Mesothelial cell of epicardium (in vitro differentiated cells): ENCODE data around the gene HSPH1. TPM values are rescaled to one million over a fixed set of nuclear protein-coding genes. Genes with fewer than 3 reads are reported as not detected.

ENCODE experiments used
- DNase-seq, 2 experiments: peaks; one replicate each; pipeline ENCODE4 v3.0.0; 2021; ENCODE audit warnings: low spot score in 2 of 2; ENCODE audit not compliant: unreplicated experiment in 2 of 2
- H3K27ac Mint-ChIP-seq: 2 replicates; pipeline ENCODE4 v1.8.0; 2021; ENCODE audit warnings: mixed read lengths
- H3K27me3 Mint-ChIP-seq: 2 replicates; pipeline ENCODE4 v1.8.0; 2021; ENCODE audit warnings: low read depth, mixed read lengths
- H3K36me3 Mint-ChIP-seq: 2 replicates; pipeline ENCODE4 v1.8.0; 2021; ENCODE audit warnings: mixed read lengths
- H3K4me1 Mint-ChIP-seq: 2 replicates; pipeline ENCODE4 v1.8.0; 2021; ENCODE audit warnings: mixed read lengths
- H3K4me3 Mint-ChIP-seq: 2 replicates; pipeline ENCODE4 v1.8.0; 2021; ENCODE audit warnings: mild to moderate bottlenecking, moderate library complexity, mixed read lengths
- H3K9me3 Mint-ChIP-seq: 2 replicates; pipeline ENCODE4 v1.8.0; 2021; ENCODE audit warnings: mixed read lengths
- total RNA-seq: library from RNA; stranded (reverse); gene quantifications from 3 replicates; pipeline ENCODE4 v1.2.1, GENCODE V29; 2021
- TF ChIP-seq, protein P1 (sequence below): fragments of 200-600 bp; sonication (generic); IDR thresholded peaks from one replicate; pipeline ENCODE4 v1.5.0; 2021; ENCODE audit warnings: antibody characterized with exemption; ENCODE audit not compliant: unreplicated experiment

The HSPH1 gene
- total RNA-seq, 1 donor from 2014 or later: 75.1 TPM

DNA sequence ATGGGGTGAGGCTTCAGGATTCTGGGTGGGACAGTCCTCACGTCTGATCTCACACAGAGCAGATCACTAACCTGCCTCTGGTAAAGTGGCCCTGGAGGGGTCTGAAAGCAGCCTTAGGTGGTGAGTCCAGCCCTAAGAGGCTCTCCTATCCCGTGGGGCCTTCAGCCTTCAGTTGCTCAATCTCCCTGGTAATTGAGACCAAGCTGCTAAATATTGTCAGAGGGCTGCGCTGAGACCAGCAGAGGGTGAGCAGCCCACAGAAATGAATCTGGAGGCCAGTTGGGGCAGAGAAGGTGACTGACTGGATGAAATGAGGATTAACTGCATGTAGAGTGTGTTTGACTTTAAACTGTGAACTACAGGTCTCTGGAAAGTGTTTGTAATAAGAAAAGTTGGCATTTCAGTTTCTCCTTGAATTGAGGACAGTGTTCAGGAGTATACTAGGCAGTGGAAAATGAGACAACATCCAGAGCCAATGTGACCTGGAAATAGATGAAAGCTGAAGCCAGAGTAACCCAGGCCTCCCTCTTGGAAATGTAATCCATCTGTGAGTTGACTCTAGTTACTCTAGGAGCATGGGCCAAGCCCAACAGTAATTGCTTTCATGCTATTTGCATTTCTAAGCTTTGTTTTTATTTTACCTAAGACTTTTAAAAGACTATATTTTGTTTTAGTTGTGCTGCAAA, 14.3 kb upstream of the HSPH1 start:
- no peaks in the 10 kb centered on the region for H3K36me3 Mint-ChIP-seq
- no peak for DNase-seq
- H3K27me3 Mint-ChIP-seq: no peaks in the 10 kb centered on the region
- H3K27ac Mint-ChIP-seq: peak overlapping the region; percentile 62
- H3K9me3 Mint-ChIP-seq: peaks cover 3% of the 10 kb centered on the region
- no peak overlapping the region for H3K4me3 Mint-ChIP-seq
- peaks cover 36% of the 10 kb centered on the region for H3K4me1 Mint-ChIP-seq
- TF ChIP-seq, protein P1, sequence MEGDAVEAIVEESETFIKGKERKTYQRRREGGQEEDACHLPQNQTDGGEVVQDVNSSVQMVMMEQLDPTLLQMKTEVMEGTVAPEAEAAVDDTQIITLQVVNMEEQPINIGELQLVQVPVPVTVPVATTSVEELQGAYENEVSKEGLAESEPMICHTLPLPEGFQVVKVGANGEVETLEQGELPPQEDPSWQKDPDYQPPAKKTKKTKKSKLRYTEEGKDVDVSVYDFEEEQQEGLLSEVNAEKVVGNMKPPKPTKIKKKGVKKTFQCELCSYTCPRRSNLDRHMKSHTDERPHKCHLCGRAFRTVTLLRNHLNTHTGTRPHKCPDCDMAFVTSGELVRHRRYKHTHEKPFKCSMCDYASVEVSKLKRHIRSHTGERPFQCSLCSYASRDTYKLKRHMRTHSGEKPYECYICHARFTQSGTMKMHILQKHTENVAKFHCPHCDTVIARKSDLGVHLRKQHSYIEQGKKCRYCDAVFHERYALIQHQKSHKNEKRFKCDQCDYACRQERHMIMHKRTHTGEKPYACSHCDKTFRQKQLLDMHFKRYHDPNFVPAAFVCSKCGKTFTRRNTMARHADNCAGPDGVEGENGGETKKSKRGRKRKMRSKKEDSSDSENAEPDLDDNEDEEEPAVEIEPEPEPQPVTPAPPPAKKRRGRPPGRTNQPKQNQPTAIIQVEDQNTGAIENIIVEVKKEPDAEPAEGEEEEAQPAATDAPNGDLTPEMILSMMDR: no peak

DNA sequence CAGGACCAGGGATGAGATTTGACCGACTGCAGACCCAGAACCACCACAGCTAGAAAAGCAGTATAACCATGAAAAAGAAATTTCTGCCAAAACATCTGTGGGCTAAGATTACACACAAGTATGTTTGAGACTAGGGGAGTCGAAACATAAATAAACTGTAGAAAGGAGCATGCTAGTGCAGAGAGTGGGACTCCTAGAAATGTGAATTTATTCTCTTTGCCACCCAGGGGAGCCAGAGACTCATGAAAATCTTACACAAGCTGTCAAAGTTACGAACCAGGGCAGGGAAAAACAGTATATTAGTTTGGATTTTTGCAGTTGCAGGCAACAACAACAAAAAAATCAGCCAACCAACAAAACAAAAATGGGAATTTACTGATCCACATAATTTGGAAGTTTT, 12.3 kb upstream of the HSPH1 start:
- no peaks in the 10 kb centered on the region for H3K27me3 Mint-ChIP-seq
- TF ChIP-seq, protein P1: no peak
- no peak overlapping the region for H3K4me3 Mint-ChIP-seq
- H3K27ac Mint-ChIP-seq: no peak overlapping the region
- H3K36me3 Mint-ChIP-seq: no peaks in the 10 kb centered on the region
- peaks cover 36% of the 10 kb centered on the region for H3K4me1 Mint-ChIP-seq
- DNase-seq: no peak
- peaks cover 3% of the 10 kb centered on the region for H3K9me3 Mint-ChIP-seq

DNA sequence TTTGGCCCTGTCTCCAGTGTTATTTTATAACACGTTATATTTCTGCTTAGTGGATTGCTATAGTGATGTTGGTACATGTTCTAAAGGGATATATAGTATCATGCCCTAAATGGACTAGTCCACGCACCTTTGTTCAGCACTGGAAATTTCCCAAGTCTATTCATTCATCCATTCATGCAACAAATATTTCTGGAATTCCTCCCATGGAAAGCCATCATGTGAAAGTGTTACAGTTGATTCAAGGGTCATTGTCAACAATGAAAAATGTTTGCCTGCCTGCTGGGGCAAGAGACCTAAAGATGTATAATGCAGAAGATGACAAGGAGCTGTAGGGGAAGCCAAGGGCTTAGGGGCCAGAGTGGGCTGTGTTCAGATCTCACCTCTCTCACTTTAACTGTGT, 10.8 kb upstream of the HSPH1 start:
- no peaks in the 10 kb centered on the region for H3K36me3 Mint-ChIP-seq
- no peak for DNase-seq
- TF ChIP-seq, protein P1: no peak
- no peak overlapping the region for H3K4me3 Mint-ChIP-seq
- H3K4me1 Mint-ChIP-seq: peaks cover 36% of the 10 kb centered on the region
- peak overlapping the region; percentile 91 for H3K27ac Mint-ChIP-seq
- H3K9me3 Mint-ChIP-seq: no peaks in the 10 kb centered on the region
- H3K27me3 Mint-ChIP-seq: no peaks in the 10 kb centered on the region

- no peak for DNase-seq
- no peaks in the 10 kb centered on the region for H3K27me3 Mint-ChIP-seq
- H3K9me3 Mint-ChIP-seq: no peaks in the 10 kb centered on the region
Observed at GRCh38 chr13:31172001-31172400, 10.3 kb upstream of the HSPH1 start.

DNA sequence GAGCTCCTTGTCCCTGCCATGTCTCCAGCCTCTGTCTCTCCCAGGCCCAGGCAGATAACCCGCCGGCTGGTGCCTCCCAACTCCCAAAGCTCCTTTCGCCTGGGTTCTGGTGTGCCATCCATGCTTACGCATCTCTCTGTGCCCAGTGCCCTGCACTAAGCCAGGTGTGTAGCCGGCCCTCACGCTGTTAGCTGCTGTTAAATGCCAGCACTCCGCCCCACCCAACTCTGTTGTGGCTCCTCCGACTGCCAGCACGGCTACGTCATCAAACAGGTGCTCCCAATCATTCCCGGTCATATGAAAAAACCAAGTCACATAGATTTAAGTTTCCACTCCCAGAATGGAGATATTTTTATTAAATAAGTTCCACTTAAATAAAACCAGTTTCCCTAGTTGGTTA, 7.0 kb upstream of the HSPH1 start:
- TF ChIP-seq, protein P1: no peak
- Mint-ChIP-seq H3K36me3 (no peaks in the 10 kb centered on the region), H3K4me3 (no peak overlapping the region), H3K27me3 (no peaks in the 10 kb centered on the region), H3K27ac (no peak overlapping the region), H3K4me1 (peaks cover 15% of the 10 kb centered on the region), H3K9me3 (no peaks in the 10 kb centered on the region)
- no peak for DNase-seq

More at GRCh38 chr13:31172001-31172400, 10.3 kb upstream of the HSPH1 start:
- TF ChIP-seq, protein P1: no peak
- Mint-ChIP-seq H3K36me3 (no peaks in the 10 kb centered on the region), H3K27ac (peak overlapping the region; percentile 91), H3K4me1 (peaks cover 31% of the 10 kb centered on the region), H3K4me3 (no peak overlapping the region)

DNA sequence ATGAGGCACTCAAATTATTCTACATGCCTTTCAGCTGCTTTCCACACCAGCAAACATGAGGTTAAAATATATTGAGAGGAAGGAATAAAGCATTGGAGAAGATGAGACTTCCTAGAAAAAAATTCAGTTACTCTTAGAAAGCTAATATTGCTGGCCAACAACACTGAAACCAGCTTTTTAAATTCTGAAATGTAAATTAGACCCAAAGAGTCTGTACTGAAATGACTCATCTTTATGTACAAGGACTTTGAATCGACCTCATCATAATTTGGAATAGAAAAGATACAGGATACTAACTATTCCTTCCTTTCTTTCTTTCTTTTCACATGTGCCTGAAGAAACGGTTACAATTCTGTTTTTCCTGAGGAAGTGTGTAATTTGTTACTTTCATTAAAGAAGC, 6.5 kb upstream of the HSPH1 start:
- Mint-ChIP-seq H3K9me3 (no peaks in the 10 kb centered on the region), H3K36me3 (no peaks in the 10 kb centered on the region), H3K27me3 (no peaks in the 10 kb centered on the region), H3K4me1 (peaks cover 15% of the 10 kb centered on the region), H3K4me3 (no peak overlapping the region), H3K27ac (no peak overlapping the region)
- TF ChIP-seq, protein P1: no peak
- no peak for DNase-seq
